GM21576 (cell line): ENCODE results near the gene TMEM161A.
"Not testable (repeated sequence)": the region's sequence is repeated elsewhere in the genome, so short reads cannot be mapped to it uniquely, and the experiment has no call there.

ENCODE experiments used
- ATAC-seq: cut with Tn5 transposase; IDR thresholded peaks from one replicate; pipeline ENCODE4 v1.9.1; 2021; ENCODE audit warnings: mild to moderate bottlenecking, moderate library complexity; ENCODE audit not compliant: unreplicated experiment

Gene TMEM161A

GRCh38 chr19:19138109-19138981, at the start of gene TMEM161A:
Gene TMEM161A, minus strand, starts transcription at chr19:19138478. Its CDS starts 50 bp downstream, at chr19:19138428.
- ATAC-seq: peak; percentile 97

- no peak for ATAC-seq
These were observed 48.5 kb upstream of the TMEM161A start for GRCh38 chr19:19186742-19187141.

GRCh38 chr19:19185853-19186740, 47.8 kb upstream of the TMEM161A start:
- ATAC-seq: no peak

GRCh38 chr19:19181488-19181998, 43.3 kb upstream of the TMEM161A start:
- no peak for ATAC-seq

GRCh38 chr19:19179548-19180441, 41.5 kb upstream of the TMEM161A start:
- no peak for ATAC-seq

- ATAC-seq: no peak
These were observed 38.7 kb upstream of the TMEM161A start for GRCh38 chr19:19176950-19177349.

GRCh38 chr19:19173243-19173642, 35.0 kb upstream of the TMEM161A start:
- ATAC-seq: not testable (repeated sequence)

GRCh38 chr19:19171821-19172532, 33.7 kb upstream of the TMEM161A start:
- no peak for ATAC-seq

- no peak for ATAC-seq
These were observed 32.8 kb upstream of the TMEM161A start for GRCh38 chr19:19170873-19171672.

- ATAC-seq: peak; percentile 79
These were observed 32.0 kb upstream of the TMEM161A start, which contains the start of gene MEF2B for GRCh38 chr19:19170053-19170872. Gene MEF2B, minus strand, starts transcription at chr19:19170263. Its CDS starts 19,528 bp downstream, at chr19:19150735.

- no peak for ATAC-seq
These were observed 31.2 kb upstream of the TMEM161A start for GRCh38 chr19:19169236-19170052.

GRCh38 chr19:19167612-19168011, 29.3 kb upstream of the TMEM161A start:
- ATAC-seq: no peak

GRCh38 chr19:19165396-19165795, 27.1 kb upstream of the TMEM161A start:
- ATAC-seq: no peak

- ATAC-seq: no peak
These were observed 24.2 kb upstream of the TMEM161A start for GRCh38 chr19:19162495-19162894.

GRCh38 chr19:19160461-19161035, 22.3 kb upstream of the TMEM161A start:
- no peak for ATAC-seq

- no peak for ATAC-seq
These were observed 21.3 kb upstream of the TMEM161A start for GRCh38 chr19:19159534-19159933.

GRCh38 chr19:19157808-19158207, 19.5 kb upstream of the TMEM161A start:
- ATAC-seq: no peak
